Measurements from ENCODE around the gene KLF15. TPM values are rescaled to one million over a fixed set of nuclear protein-coding genes. Genes with fewer than 3 reads are reported as not detected.

The KLF15 gene
- total RNA-seq, 2 donors from 2014 or later: 0.26 TPM; not detected in 1

DNA sequence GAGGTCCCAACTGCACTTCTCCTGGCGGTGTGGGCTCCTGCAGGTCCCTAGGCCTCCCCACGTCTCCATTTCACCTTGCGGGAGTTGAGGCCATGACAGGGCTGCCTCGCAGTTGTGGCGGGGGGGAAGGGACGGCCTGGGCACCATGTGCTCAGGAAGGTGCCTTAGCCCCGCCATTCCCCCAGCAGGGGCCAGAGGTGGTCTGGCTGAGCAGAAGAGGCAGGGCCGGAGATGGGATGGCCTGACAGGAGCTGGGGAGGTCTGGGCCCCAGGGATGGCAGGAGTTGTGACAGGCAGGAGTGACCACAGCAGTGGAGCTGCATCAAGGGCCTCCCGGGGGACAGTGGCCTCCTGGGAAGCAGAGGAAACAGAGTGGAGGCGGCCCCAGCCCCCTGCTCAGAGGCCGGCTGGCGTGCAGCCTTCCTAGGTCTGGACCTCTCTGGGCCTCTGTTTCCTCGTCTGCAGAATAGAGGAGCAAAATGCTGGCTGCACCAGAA lies 18.7 kb upstream of the KLF15 start:
- no peaks in the 10 kb centered on the region for H3K36me3 Mint-ChIP-seq
- H3K27me3 Mint-ChIP-seq: peaks cover 10 to 16% of the 10 kb centered on the region in 2 donors
- H3K27ac Mint-ChIP-seq: no peak overlapping the region
- ATAC-seq (no peak), DNase-seq (ENCODE audit: low spot score) (no peak)
- H3K4me1 Mint-ChIP-seq (ENCODE audit: low read depth in 2 of 2): no peaks in the 10 kb centered on the region
- H3K9me3 Mint-ChIP-seq: no peaks in the 10 kb centered on the region
- H3K4me3 Mint-ChIP-seq: no peak overlapping the region

DNA sequence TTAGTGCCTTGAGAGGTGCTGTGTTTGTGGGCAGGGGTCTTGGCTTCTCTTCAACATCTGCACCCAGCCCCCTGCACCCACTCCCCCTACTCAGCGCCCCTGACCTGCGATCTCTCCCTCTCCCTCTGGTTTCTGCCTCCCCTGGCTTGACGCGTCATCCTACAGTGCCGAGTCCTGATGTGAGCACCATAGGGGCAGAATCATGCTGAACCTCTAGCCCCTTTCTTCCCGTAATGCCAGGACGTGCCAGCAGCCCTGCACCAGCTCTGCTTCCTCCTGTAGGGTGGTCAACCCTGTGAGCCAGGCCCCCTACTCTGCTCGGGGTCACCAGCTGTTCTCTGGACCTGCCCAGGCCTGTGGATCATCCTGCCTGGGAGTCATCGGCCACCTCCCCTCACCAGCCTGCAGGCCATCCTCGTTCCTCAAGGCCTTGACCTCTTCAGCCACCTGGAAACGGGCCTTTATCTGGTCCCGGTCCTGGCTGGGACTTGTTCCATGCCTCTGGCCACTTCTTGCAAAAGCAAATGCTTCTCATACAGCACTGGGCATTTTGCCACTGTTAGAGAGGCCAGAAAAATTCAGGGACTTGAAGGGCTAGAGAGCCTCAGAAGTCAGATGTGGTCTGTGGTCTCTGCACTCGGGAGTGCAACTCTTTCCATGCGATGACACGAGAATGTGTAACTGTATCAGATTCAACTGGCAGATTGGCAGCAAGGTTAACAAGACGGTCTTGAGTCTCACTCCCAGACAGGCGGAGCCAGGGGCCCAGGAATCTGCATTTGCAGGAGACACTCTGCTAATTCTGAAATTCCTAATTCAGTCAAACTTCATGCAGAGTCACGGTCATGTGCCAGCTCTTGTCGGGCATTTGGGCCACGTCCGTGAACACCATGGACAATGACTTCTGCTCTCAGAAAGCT lies 16.7 kb upstream of the KLF15 start:
- H3K27me3 Mint-ChIP-seq: peaks cover 6 to 12% of the 10 kb centered on the region in 2 donors
- H3K4me1 Mint-ChIP-seq (ENCODE audit: low read depth in 2 of 2): no peaks in the 10 kb centered on the region
- no peak overlapping the region for H3K27ac Mint-ChIP-seq
- ATAC-seq: no peak
- no peaks in the 10 kb centered on the region for H3K9me3 Mint-ChIP-seq
- H3K4me3 Mint-ChIP-seq: no peak overlapping the region
- no peaks in the 10 kb centered on the region for H3K36me3 Mint-ChIP-seq
- peak; percentile 55 for DNase-seq (ENCODE audit: low spot score)

DNA sequence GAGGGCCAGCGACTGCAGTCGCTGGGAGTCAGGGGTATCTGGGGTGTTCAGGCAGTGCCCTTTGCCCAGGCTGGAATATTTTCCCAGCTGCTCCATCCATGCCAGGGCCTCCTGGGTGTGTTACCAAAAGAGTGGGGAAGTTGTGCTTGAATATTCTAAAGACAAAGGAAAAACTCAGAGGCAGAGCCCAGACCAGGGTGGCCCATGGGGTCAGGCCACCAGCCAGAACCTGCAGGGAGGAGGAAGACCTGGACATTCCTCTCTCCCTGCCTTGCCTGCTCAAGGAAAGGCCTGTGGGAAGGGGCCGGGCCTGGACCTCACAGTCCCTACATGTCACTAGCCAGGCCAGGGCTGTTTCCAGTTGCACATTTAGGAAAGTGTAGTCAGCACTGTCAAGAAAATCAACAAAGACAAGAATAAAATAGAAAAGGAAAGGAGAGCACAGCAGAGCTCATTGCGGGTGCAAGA lies 16.0 kb upstream of the KLF15 start:
- Mint-ChIP-seq H3K4me1 (ENCODE audit: low read depth in 2 of 2) (no peaks in the 10 kb centered on the region), H3K36me3 (no peaks in the 10 kb centered on the region), H3K4me3 (no peak overlapping the region), H3K9me3 (no peaks in the 10 kb centered on the region), H3K27ac (no peak overlapping the region), H3K27me3 (peaks cover 5 to 7% of the 10 kb centered on the region in 2 donors)
- ATAC-seq: no peak
- no peak for DNase-seq (ENCODE audit: low spot score)

DNA sequence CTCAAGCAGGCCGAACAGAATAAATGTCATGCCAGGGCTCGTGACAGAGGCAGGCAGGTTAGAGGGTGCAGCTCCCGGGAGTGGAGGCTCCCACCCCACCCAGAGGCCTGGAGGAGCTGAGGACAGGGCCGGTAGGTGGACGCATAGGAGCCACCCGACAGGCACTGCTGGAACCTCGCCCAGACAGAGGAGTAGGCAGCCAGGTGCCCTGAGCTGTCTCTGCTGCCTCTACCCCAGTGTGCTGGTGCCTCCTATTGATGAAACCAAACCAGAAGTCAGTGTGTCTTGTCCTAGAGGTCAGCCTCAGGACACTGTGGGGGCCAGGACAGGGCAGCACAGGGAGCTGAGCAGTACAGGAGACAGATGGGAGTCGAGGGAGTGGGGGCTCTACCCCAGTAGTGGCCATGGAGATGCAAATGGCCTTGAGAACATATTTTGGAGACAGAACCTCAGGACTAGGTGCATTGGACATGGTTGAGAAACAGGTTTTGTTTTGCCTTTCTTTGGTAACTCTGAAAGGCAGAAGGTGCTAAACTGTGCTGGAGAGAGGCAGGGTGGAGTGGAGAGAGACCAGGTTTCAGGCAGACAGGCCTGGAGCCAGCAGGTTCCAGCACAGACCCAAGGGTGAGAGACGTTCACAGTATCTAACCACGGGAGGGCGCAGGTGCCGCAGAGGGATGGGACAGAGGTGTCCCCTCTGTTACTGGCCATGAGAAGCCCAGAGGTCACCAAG lies 15.4 kb upstream of the KLF15 start:
- no peaks in the 10 kb centered on the region for H3K9me3 Mint-ChIP-seq
- no peak for DNase-seq (ENCODE audit: low spot score)
- H3K4me3 Mint-ChIP-seq: no peak overlapping the region
- H3K27ac Mint-ChIP-seq: no peak overlapping the region
- peaks cover 4% of the 10 kb centered on the region in 2 donors for H3K27me3 Mint-ChIP-seq
- no peaks in the 10 kb centered on the region for H3K36me3 Mint-ChIP-seq
- ATAC-seq: no peak
- H3K4me1 Mint-ChIP-seq (ENCODE audit: low read depth in 2 of 2): no peaks in the 10 kb centered on the region

DNA sequence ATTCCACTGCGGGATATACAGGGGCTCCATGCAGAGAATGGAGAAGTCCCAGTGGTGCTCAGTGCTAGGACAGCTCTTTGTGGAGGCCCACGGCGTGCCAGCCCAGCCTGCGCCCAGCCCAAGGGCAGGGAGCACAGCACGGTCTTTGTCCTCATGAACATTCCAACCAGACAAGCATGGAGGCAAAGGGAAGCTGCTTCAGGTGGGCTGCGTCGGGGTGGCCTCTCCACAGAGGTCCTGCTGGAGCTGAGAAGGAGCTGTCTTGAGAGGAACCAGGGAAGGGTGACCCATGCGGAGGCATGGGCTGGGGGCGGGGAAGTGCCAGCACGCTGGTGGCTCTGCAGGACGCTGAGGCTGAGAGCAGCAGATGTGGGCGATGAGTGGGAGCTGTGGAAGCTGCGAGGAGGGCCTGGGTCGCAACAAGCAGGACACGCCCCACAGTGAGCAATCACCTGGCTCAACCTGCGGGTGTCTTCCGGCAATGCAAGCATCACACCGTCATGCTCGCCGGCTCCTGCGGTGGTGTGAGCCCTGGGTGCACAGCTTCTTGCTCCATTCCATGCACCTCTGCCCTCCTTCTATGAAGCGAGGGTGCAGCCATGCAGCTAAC lies 14.0 kb upstream of the KLF15 start:
- DNase-seq (ENCODE audit: low spot score) (no peak), ATAC-seq (no peak)
- Mint-ChIP-seq H3K27ac (no peak overlapping the region), H3K9me3 (no peaks in the 10 kb centered on the region), H3K27me3 (peaks cover 0 to 3% of the 10 kb centered on the region in 2 donors), H3K4me3 (no peak overlapping the region), H3K36me3 (no peaks in the 10 kb centered on the region), H3K4me1 (ENCODE audit: low read depth in 2 of 2) (no peaks in the 10 kb centered on the region)

DNA sequence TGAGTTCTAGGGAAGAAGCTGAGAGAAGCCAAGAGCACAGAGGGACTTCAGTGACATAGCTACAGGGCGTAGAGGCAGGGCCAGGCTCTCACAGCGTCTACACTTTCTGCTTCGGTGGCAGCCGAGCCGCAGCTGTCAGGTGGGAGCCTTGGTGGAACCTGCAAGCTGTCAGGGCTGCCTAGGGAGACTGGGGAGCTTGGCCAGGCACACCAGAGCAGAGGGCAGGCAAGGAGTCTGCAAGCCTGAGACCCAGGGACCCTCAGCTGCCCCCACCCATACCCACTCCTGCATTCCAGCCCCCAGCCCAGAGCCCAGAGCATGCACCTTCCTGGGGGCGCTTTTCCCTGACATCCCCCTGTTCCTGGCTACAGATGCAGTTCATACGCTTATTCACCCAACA lies 13.4 kb upstream of the KLF15 start:
- H3K27me3 Mint-ChIP-seq: peaks cover 0 to 3% of the 10 kb centered on the region in 2 donors
- no peak for ATAC-seq
- no peak for DNase-seq (ENCODE audit: low spot score)
- no peaks in the 10 kb centered on the region for H3K4me1 Mint-ChIP-seq (ENCODE audit: low read depth in 2 of 2)
- no peak overlapping the region for H3K27ac Mint-ChIP-seq
- H3K4me3 Mint-ChIP-seq: no peak overlapping the region
- H3K36me3 Mint-ChIP-seq: no peaks in the 10 kb centered on the region
- H3K9me3 Mint-ChIP-seq: no peaks in the 10 kb centered on the region

DNA sequence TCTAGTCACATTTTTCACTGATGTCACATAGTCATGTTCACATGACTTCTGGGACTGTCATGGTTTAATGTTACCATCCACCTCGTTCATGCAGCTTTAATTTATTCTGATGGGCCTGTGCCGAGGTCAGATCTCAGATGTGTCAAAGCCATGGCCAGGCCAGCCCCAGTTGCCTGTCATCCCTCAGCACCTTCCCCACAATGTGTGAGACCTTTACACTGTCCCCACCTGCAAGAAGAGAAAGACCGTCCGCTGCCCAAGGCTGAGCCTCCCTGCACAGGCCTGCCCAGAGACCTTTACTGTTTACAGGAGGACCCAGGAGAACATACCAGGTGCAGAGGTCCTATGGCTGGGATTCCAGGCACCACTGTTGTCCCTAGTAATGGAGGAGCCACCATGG lies 12.8 kb upstream of the KLF15 start:
- DNase-seq (ENCODE audit: low spot score) (no peak), ATAC-seq (no peak)
- Mint-ChIP-seq H3K36me3 (no peaks in the 10 kb centered on the region), H3K9me3 (no peaks in the 10 kb centered on the region), H3K27ac (no peak overlapping the region), H3K4me1 (ENCODE audit: low read depth in 2 of 2) (no peaks in the 10 kb centered on the region), H3K27me3 (peaks cover 0 to 3% of the 10 kb centered on the region in 2 donors), H3K4me3 (no peak overlapping the region)

DNA sequence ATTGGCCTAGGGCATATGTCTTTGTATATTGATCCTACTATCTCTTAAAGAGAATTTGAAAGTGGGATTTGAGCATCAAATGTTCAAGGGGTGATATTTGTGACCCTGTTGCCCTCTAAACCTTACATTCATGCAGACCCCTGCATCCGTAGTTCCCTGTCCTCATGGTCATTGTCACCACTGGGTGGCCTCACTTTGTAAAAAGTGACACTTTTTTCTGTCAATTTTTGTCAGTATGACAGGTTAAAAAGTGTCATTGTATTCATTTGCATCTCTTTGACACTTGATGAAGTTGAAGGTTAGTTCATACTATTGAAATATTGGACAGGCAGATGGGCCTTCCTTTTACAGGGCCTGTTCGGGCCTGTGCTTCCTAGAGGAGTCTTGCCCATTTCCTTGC lies 12.3 kb upstream of the KLF15 start:
- ATAC-seq: no peak
- Mint-ChIP-seq H3K27me3 (peaks cover 0 to 3% of the 10 kb centered on the region in 2 donors), H3K27ac (no peak overlapping the region), H3K9me3 (no peaks in the 10 kb centered on the region), H3K4me3 (no peak overlapping the region), H3K4me1 (ENCODE audit: low read depth in 2 of 2) (no peaks in the 10 kb centered on the region), H3K36me3 (no peaks in the 10 kb centered on the region)
- no peak for DNase-seq (ENCODE audit: low spot score)

DNA sequence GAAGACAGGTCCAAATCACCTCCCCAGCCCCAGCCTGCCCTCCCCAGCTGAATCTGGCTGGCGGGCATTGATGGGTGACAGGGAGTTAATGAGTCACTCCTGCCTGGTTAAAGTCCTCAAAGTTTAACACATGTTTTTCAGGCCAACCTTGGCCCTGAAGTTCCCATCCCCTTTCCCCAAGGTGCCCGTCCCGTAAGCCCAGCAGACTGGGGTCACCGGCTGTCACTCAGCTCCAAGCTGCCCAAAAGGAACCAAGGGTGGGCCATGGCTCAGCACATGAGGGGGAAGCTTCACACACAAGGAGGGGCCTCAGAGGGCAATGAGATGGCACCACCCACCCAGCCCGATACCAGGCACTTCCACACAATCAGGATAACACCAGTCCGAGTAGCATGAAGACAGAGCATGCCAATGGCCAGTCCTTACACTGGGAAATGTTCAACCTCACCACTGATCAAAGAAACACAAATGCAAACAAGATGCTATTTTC lies 10.2 kb upstream of the KLF15 start:
- no peaks in the 10 kb centered on the region for H3K9me3 Mint-ChIP-seq
- DNase-seq (ENCODE audit: low spot score): no peak
- H3K27ac Mint-ChIP-seq: no peak overlapping the region
- no peak for ATAC-seq
- H3K4me3 Mint-ChIP-seq: no peak overlapping the region
- no peaks in the 10 kb centered on the region for H3K36me3 Mint-ChIP-seq
- H3K27me3 Mint-ChIP-seq: peaks cover 4 to 9% of the 10 kb centered on the region in 2 donors
- no peaks in the 10 kb centered on the region for H3K4me1 Mint-ChIP-seq (ENCODE audit: low read depth in 2 of 2)

DNA sequence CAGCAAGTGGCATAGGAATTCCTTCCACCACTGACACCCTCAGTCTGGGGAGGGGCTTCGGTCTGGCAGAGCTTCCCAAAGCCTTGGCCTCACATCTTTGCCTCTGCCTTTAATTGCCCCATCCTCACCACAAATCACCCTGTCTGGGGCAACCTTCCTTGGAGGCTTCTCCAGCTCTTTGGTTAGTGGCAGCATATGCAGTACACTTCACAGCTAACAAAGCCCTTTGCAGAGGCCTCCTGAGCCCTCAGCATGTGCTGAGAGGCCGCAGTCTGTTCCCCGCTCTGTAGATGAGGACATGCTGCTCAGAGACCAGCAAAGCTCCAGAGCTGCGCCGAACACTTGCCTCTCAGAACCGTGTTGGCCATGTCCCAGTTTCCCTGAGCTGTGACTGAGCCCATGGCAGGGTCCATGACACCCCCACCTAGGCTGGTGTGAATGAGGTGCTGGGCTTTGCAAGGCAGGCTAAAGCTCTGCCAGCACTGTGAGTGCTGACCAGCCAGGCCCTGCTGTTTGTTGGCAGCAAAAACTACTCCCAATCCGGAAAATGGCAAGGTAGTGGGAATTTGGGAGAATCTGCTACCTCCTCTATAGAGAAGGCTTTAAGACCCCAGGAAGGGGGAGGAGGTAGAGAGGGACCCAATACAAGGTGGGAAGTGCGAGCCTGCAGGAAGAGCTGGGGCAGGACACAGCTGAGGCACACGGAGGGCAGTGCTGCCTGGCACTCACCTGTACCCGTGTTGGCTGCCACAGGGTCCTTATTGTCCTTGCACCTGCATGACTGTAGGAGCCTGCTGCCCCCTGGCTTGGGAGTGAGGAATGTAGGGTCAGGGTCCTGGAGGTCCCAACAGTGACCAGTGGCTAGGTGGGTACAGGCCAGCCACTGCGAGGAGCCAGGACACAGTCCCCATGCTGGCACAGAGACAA lies 8.4 kb upstream of the KLF15 start:
- Mint-ChIP-seq H3K27ac (no peak overlapping the region), H3K27me3 (peaks cover 8 to 18% of the 10 kb centered on the region in 2 donors), H3K36me3 (no peaks in the 10 kb centered on the region), H3K4me3 (no peak overlapping the region), H3K9me3 (no peaks in the 10 kb centered on the region), H3K4me1 (ENCODE audit: low read depth in 2 of 2) (no peaks in the 10 kb centered on the region)
- ATAC-seq (peak in 1 of 2 donors; percentile 26), DNase-seq (ENCODE audit: low spot score) (no peak)

DNA sequence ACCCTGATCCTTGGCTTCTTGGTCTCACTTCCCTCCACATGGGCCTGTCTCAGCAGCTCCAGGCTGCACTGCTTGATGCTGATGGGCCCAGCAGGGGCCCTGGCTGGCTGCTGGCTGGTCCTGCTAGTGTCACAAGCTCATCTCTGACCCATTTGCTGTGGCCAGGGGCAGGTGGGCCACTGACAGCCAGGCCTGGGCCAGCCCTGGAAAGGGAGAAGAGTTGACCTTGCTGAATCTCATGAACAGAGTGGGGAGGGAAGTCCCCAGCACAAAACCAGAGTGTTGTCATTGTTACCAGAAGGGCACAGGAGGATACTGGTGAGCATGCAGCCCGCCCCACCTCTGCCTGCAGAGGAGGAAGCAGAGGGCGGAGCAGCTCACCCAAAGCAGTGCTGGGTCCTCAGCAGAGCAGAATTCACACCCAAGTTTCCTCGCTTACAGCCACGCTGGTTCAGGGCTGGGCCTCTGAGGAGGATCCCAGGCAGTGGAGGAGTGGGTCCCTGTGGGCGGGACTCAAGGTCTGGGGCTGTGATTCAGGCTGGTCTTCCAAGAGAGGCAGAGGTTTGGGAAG lies 7.6 kb upstream of the KLF15 start:
- Mint-ChIP-seq H3K4me3 (no peak overlapping the region), H3K9me3 (no peaks in the 10 kb centered on the region), H3K27ac (no peak overlapping the region), H3K27me3 (peaks cover 12 to 22% of the 10 kb centered on the region in 2 donors), H3K36me3 (no peaks in the 10 kb centered on the region), H3K4me1 (ENCODE audit: low read depth in 2 of 2) (no peaks in the 10 kb centered on the region)
- ATAC-seq (no peak), DNase-seq (ENCODE audit: low spot score) (no peak)

DNA sequence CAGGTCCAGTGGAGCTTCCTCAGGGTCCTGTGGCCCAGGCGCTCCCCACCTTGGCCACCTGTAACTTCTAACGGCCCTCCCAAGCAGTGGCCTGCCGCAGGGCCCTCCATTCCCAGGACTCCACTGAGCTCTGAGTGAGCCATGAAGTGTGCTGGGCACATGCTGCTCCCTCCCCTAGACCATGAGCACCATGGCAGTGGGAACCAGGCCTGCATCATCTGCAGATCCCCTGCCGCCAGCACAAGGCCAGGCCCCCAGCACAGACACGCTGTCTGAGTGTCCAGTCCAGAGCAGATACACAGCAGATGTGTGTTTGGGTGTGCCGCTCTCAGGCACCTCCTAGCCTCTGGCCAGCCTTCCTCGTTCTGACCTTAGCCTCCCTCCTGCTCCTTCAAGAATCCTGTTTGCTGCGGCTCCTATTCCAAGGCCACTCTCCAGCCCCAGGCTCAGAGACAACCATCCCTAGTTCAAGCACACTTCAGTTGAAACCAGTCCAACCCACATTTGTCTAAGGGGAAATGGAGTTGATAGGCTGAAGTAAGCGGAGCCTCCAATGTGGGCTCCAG lies 7.0 kb upstream of the KLF15 start:
- peaks cover 18 to 28% of the 10 kb centered on the region in 2 donors for H3K27me3 Mint-ChIP-seq
- DNase-seq (ENCODE audit: low spot score) (no peak), ATAC-seq (no peak)
- H3K27ac Mint-ChIP-seq: no peak overlapping the region
- H3K4me1 Mint-ChIP-seq (ENCODE audit: low read depth in 2 of 2): no peaks in the 10 kb centered on the region
- H3K9me3 Mint-ChIP-seq: no peaks in the 10 kb centered on the region
- no peak overlapping the region for H3K4me3 Mint-ChIP-seq
- H3K36me3 Mint-ChIP-seq: no peaks in the 10 kb centered on the region

Data from natural killer cell treated with Interleukin-12 subunit alpha and Interleukin-12 subunit beta and Interleukin-15 and Interleukin-18, amount 100 ng/mL, for 72 hours (primary cell).